SK-N-SH (cell line): ENCODE data around the gene MYOD1. TPM values are rescaled to one million over a fixed set of nuclear protein-coding genes. Genes with fewer than 3 reads are reported as not detected.

Experiments
- CTCF ChIA-PET: fragments of 300-600, 350-600 bp; formaldehyde crosslinking; extraction: SDS; loops from one replicate; lab custom pipeline; 2021; lab: Yijun Ruan, JAX
- POLR2A ChIA-PET: fragments of 350-600 bp; sonication (Branson Sonifier 250); formaldehyde crosslinking; extraction: SDS; loops from one replicate; lab custom pipeline; 2020; ENCODE audit warnings: antibody characterized with exemption, inconsistent platforms; lab: Yijun Ruan, JAX
- DNase-seq: peaks from one replicate; pipeline ENCODE4 v3.0.0; 2012
- H2AFZ ChIP-seq: fragments of 200-600 bp; sonication (generic); 2 replicates; pipeline ENCODE4 v1.8.1; 2016; ENCODE audit warnings: antibody characterized with exemption, mild to moderate bottlenecking, low read depth
- H3F3A ChIP-seq: fragments of 200-600 bp; sonication (generic); replicated peaks from 2 replicates; pipeline ENCODE3; 2016; ENCODE audit warnings: antibody characterized with exemption, mild to moderate bottlenecking; ENCODE audit not compliant: insufficient read depth
- H3K27ac ChIP-seq, 2 experiments: fragments of 200-500 bp in 1 of 2; fragments of 200-600 bp in 1 of 2; sonication (Bioruptor generic) in 1 of 2; sonication (generic), shearing (Covaris generic) in 1 of 2; 2 replicates each; pipeline versions ENCODE4 v1.5.1 to v1.6.1; 2014 to 2016; ENCODE audit warnings: low read depth in 2 of 2, inconsistent platforms in 1 of 2, low read length in 1 of 2, mild to moderate bottlenecking in 1 of 2, mixed read lengths in 1 of 2
- H3K27me3 ChIP-seq: fragments of 200-600 bp; sonication (generic), shearing (Covaris generic); 2 replicates; pipeline ENCODE4 v1.6.1; 2016; ENCODE audit warnings: mixed run types; ENCODE audit not compliant: insufficient read depth
- H3K36me3 ChIP-seq, 2 experiments: fragments of 200-500 bp in 1 of 2; fragments of 200-600 bp in 1 of 2; sonication (Bioruptor generic) in 1 of 2; sonication (generic) in 1 of 2; replicated peaks in 1 of 2; 2 replicates each; pipeline versions ENCODE3 to v1.5.1; 2014 to 2016; ENCODE audit warnings: low read length in 1 of 2, mild to moderate bottlenecking in 1 of 2; ENCODE audit not compliant: insufficient read depth in 2 of 2, control insufficient read depth in 1 of 2
- H3K4me1 ChIP-seq, 2 experiments: fragments of 200-500 bp in 1 of 2; fragments of 200-600 bp in 1 of 2; sonication (Bioruptor generic) in 1 of 2; sonication (generic), shearing (Covaris generic) in 1 of 2; 2 replicates each; pipeline versions ENCODE4 v1.5.1 to v1.6.1; 2014 to 2016; ENCODE audit warnings: low read depth in 1 of 2, low read length in 1 of 2, mixed run types in 1 of 2; ENCODE audit not compliant: insufficient read depth in 2 of 2, control insufficient read depth in 1 of 2
- H3K4me2 ChIP-seq: fragments of 200-600 bp; sonication (generic), shearing (Covaris generic); 2 replicates; pipeline ENCODE4 v1.6.1; 2017; ENCODE audit warnings: mixed run types
- H3K4me3 ChIP-seq, 2 experiments: fragments of 200-500 bp in 1 of 2; fragments of 200-600 bp in 1 of 2; sonication (Bioruptor generic) in 1 of 2; sonication (generic), shearing (Covaris generic) in 1 of 2; 2 replicates each; pipeline versions ENCODE4 v1.5.1 to v1.8.1; 2014 to 2016; ENCODE audit warnings: low read depth in 2 of 2, inconsistent platforms in 1 of 2, low read length in 1 of 2, mild to moderate bottlenecking in 1 of 2, mixed read lengths in 1 of 2, moderate library complexity in 1 of 2
- H3K79me2 ChIP-seq: fragments of 200-600 bp; sonication (generic); 2 replicates; pipeline ENCODE4 v1.8.1; 2017; ENCODE audit warnings: mild to moderate bottlenecking; ENCODE audit not compliant: insufficient read depth
- H3K9ac ChIP-seq: fragments of 200-600 bp; sonication (generic); 2 replicates; pipeline ENCODE4 v1.6.1; 2017; ENCODE audit warnings: mixed run types
- H3K9me2 ChIP-seq: fragments of 200-600 bp; sonication (generic); 2 replicates; pipeline ENCODE4 v1.6.1; 2017; ENCODE audit warnings: mixed run types
- H3K9me3 ChIP-seq: fragments of 200-600 bp; sonication (generic); 2 replicates; pipeline ENCODE4 v1.6.1; 2017; ENCODE audit warnings: mixed run types, mild to moderate bottlenecking, moderate library complexity
- H4K20me1 ChIP-seq: fragments of 200-600 bp; sonication (generic); 2 replicates; pipeline ENCODE4 v1.6.1; 2017; ENCODE audit warnings: mild to moderate bottlenecking, mixed run types; ENCODE audit not compliant: insufficient read depth
- FOSL2 ChIP-seq: IDR thresholded peaks from 2 replicates; pipeline ENCODE4 v1.4.0; 2012; ENCODE audit warnings: low read depth, mild to moderate bottlenecking, moderate library complexity, borderline replicate concordance
- FOXJ3 ChIP-seq: sonication (generic); formaldehyde crosslinking; IDR thresholded peaks from 2 replicates; pipeline ENCODE4 v1.5.1; 2020; ENCODE audit warnings: mild to moderate bottlenecking, missing genetic modification reagents
- GABPA ChIP-seq: IDR thresholded peaks from 2 replicates; pipeline ENCODE4 v1.4.0; 2012; ENCODE audit warnings: low read depth, mild to moderate bottlenecking
- RCOR1 ChIP-seq: fragments of 150-350 bp; IDR thresholded peaks from 2 replicates; pipeline ENCODE4 v1.6.1; 2017; ENCODE audit warnings: antibody characterized with exemption, low read length
- SMC3 ChIP-seq: IDR thresholded peaks from 2 replicates; pipeline ENCODE4 v1.6.1; 2012; ENCODE audit warnings: low read depth, low read length, improper control_type of control experiment
- TAF1 ChIP-seq: IDR thresholded peaks from 2 replicates; pipeline ENCODE4 v1.6.1; 2012; ENCODE audit warnings: low read depth, mild to moderate bottlenecking, low read length, moderate library complexity, borderline replicate concordance
- TEAD4 ChIP-seq: IDR thresholded peaks from 2 replicates; pipeline ENCODE4 v1.4.0; 2012; ENCODE audit warnings: mild to moderate bottlenecking, borderline replicate concordance; ENCODE audit not compliant: insufficient read depth
- YY1 ChIP-seq: IDR thresholded peaks from 2 replicates; pipeline ENCODE4 v1.4.0; 2012; ENCODE audit warnings: low read depth, mild to moderate bottlenecking
- WGBS: methylation state at CpG from one replicate; pipeline ENCODE4 v1.1.6; 2017; ENCODE audit warnings: low lambda C conversion rate; 5-methylcytosine and 5-hydroxymethylcytosine counted together
- polyA plus RNA-seq, 3 experiments: library from polyadenylated mRNA; depleted of rRNA; stranded (reverse); fragments of >200 nt; gene quantifications; 2 replicates each; pipeline ENCODE4 v1.2.3, GENCODE V29; 2012
- TF ChIP-seq, protein P1 (sequence below): IDR thresholded peaks from 2 replicates; pipeline ENCODE4 v1.4.0; 2012; ENCODE audit warnings: low read depth, borderline replicate concordance
- TF ChIP-seq, protein P2 (sequence below): fragments of 150-350 bp; IDR thresholded peaks from 2 replicates; pipeline ENCODE4 v1.6.1; 2016; ENCODE audit warnings: mild to moderate bottlenecking, low read depth, low read length

MYOD1 gene
- polyA plus RNA-seq, 1 of the 3 experiments (the other 2 are of a cell fraction): not detected

DNA sequence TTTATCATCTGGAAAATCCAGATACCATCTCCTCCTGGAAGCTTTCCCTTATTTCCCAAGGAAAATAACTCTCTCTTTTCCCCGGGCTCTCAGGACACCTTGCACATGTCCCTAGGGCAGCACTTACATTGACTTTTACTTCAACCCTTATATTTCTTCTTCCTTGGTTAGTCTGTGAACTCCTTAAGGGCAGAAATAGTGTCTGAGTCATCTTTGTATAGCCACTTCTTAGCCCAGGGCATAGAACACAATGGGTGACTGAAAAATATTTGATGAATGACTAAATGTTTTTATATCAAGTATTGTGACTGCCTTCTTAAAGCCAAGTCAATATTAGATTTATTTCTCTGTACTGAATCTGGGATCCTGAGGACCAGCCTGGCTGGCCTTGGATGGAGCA, 45.4 kb upstream of the MYOD1 start:
- no peak overlapping the region for H3K9ac ChIP-seq
- TF ChIP-seq FOXJ3 (CRISPR knock-in tag) (no peak), SMC3 (no peak), YY1 (no peak), TEAD4 (no peak), TAF1 (no peak), GABPA (no peak)
- TF ChIP-seq, all 33 proteins: peak for 0
- ChIA-PET CTCF (interaction anchor here (1.0 kb wide), 1 partner anchor 18 kb away, joined by 3 read pairs; no protein-coding TSS in a partner anchor), POLR2A (no interaction called here)
- Histone ChIP-seq H3K27ac (no peak overlapping the region), H3K4me2 (no peak overlapping the region), H4K20me1 (no peaks in the 10 kb centered on the region), H3K9me2 (no peaks in the 10 kb centered on the region), H3K4me3 (no peak overlapping the region), H3K36me3 (no peaks in the 10 kb centered on the region), H3K9me3 (no peaks in the 10 kb centered on the region; the same call in 1 of the 2 replicates), H3K4me1 (no peaks in the 10 kb centered on the region), H3K27me3 (no peaks in the 10 kb centered on the region; the same call in 1 of the 2 replicates), H3F3A (no peaks in the 10 kb centered on the region), H2AFZ (no peak overlapping the region), H3K79me2 (no peaks in the 10 kb centered on the region)
- whole genome bisulfite sequencing: 0% methylated on average over 1 of the region's 1 CpG
- no peak for DNase-seq

DNA sequence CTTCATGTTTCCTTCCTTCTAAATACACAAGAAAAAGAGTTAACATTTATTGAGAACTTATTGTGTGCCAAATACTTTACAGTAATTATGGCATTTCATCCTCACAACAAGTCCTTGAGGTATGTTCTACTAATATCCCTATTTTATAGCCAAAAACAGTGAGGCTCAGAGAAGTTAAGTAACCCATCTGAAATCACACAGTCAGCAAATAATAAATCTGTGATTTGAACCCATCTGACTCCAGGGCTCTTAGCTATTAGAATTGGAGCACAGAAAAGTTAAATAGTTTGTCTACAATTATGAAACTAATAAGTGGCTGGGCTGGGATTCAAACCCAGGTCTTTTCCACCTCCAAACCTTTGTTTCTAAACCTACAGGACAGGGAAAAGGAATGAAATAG, 36.5 kb upstream of the MYOD1 start:
- no peaks in the 10 kb centered on the region for H3K79me2 ChIP-seq
- peak overlapping the region in 1 of 2 experiments; percentile 26; a peak in 1 of 4 replicates for H3K27ac ChIP-seq
- H3K4me2 ChIP-seq: no peak overlapping the region
- no peak overlapping the region for H2AFZ ChIP-seq
- TF ChIP-seq RCOR1: no peak
- TF ChIP-seq, protein P1, sequence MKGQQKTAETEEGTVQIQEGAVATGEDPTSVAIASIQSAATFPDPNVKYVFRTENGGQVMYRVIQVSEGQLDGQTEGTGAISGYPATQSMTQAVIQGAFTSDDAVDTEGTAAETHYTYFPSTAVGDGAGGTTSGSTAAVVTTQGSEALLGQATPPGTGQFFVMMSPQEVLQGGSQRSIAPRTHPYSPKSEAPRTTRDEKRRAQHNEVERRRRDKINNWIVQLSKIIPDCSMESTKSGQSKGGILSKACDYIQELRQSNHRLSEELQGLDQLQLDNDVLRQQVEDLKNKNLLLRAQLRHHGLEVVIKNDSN: no peak
- TF ChIP-seq YY1: no peak
- TF ChIP-seq, protein P2, sequence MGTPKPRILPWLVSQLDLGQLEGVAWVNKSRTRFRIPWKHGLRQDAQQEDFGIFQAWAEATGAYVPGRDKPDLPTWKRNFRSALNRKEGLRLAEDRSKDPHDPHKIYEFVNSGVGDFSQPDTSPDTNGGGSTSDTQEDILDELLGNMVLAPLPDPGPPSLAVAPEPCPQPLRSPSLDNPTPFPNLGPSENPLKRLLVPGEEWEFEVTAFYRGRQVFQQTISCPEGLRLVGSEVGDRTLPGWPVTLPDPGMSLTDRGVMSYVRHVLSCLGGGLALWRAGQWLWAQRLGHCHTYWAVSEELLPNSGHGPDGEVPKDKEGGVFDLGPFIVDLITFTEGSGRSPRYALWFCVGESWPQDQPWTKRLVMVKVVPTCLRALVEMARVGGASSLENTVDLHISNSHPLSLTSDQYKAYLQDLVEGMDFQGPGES: no peak
- no peak for TF ChIP-seq FOSL2
- no peaks in the 10 kb centered on the region for H3K27me3 ChIP-seq
- no peak overlapping the region for H3K9ac ChIP-seq
- no peaks in the 10 kb centered on the region for H3K9me2 ChIP-seq
- no peak for DNase-seq
- no peaks in the 10 kb centered on the region for H3K9me3 ChIP-seq
- POLR2A ChIA-PET: no interaction called here
- H3F3A ChIP-seq: peaks cover 9% of the 10 kb centered on the region
- no peak overlapping the region; a peak in 1 of 4 replicates for H3K4me3 ChIP-seq
- CTCF ChIA-PET: interaction anchor here (1.3 kb wide), 1 partner anchor 47 kb away, joined by 4 read pairs; no protein-coding TSS in a partner anchor
- H3K36me3 ChIP-seq: no peaks in the 10 kb centered on the region
- no peaks in the 10 kb centered on the region for H4K20me1 ChIP-seq
- H3K4me1 ChIP-seq: peaks cover 0 to 11% of the 10 kb centered on the region in 2 experiments; a peak in 1 of 4 replicates
